Glutamatergic neuron (in vitro differentiated cells): ENCODE results near the gene OR9K2. TPM values are rescaled to one million over a fixed set of nuclear protein-coding genes. Genes with fewer than 3 reads are reported as not detected.
A peak's percentile ranks its signal among the peaks of the same experiment; 100 is the strongest.
"Not testable (repeated sequence)": the region's sequence is repeated elsewhere in the genome, so short reads cannot be mapped to it uniquely, and the experiment has no call there.

ENCODE experiments used
- DNase-seq: peaks from one replicate; pipeline ENCODE4 v3.0.0; 2022
- H3K27ac Mint-ChIP-seq: one replicate; pipeline ENCODE4 v1.8.0; 2020; ENCODE audit warnings: mild to moderate bottlenecking, mixed read lengths, inconsistent platforms; ENCODE audit not compliant: unreplicated experiment
- H3K27me3 Mint-ChIP-seq: one replicate; pipeline ENCODE4 v1.8.0; 2020; ENCODE audit warnings: mild to moderate bottlenecking, moderate library complexity, mixed read lengths, inconsistent platforms; ENCODE audit not compliant: unreplicated experiment
- H3K36me3 Mint-ChIP-seq: one replicate; pipeline ENCODE4 v1.8.0; 2020; ENCODE audit warnings: mild to moderate bottlenecking, mixed read lengths, inconsistent platforms; ENCODE audit not compliant: unreplicated experiment
- H3K4me1 Mint-ChIP-seq: one replicate; pipeline ENCODE4 v1.8.0; 2020; ENCODE audit warnings: mild to moderate bottlenecking, low read depth, mixed read lengths, inconsistent platforms; ENCODE audit not compliant: unreplicated experiment
- H3K4me3 Mint-ChIP-seq: one replicate; pipeline ENCODE4 v1.8.0; 2020; ENCODE audit warnings: mild to moderate bottlenecking, mixed read lengths, inconsistent platforms; ENCODE audit not compliant: unreplicated experiment
- H3K9me3 Mint-ChIP-seq: one replicate; pipeline ENCODE4 v1.8.0; 2020; ENCODE audit warnings: mild to moderate bottlenecking, moderate library complexity, mixed read lengths, inconsistent platforms; ENCODE audit not compliant: unreplicated experiment
- CTCF ChIP-seq: fragments of 200-600 bp; sonication (generic); IDR thresholded peaks from one replicate; pipeline ENCODE4 v1.5.0; 2021; ENCODE audit not compliant: partially characterized antibody, unreplicated experiment
- total RNA-seq: library from RNA; stranded (reverse); fragmentation: NEBNext Ultra II Directional; extraction: Animal tissue kit (Norgen Biotek cat#: 25700); gene quantifications from one replicate; pipeline ENCODE4 v1.2.1, GENCODE V29; 2021; ENCODE audit not compliant: unreplicated experiment

Gene OR9K2
- total RNA-seq, 1 donor from 2014 or later, result 2.9 TPM

GRCh38 chr12:55142669-55143565 is 16.7 kb downstream of the OR9K2 start:
- Mint-ChIP-seq H3K36me3 (peaks cover 18% of the 10 kb centered on the region), H3K4me1 (no peaks in the 10 kb centered on the region), H3K9me3 (no peaks in the 10 kb centered on the region), H3K27me3 (peaks cover 3% of the 10 kb centered on the region), H3K27ac (no peak overlapping the region), H3K4me3 (no peak overlapping the region)
- peak; percentile 72 for TF ChIP-seq CTCF
- DNase-seq, result peak; percentile 35

- DNase-seq, result no peak
- TF ChIP-seq CTCF, result peak; percentile 48
- Mint-ChIP-seq H3K27ac (no peak overlapping the region), H3K27me3 (peaks cover 3% of the 10 kb centered on the region), H3K36me3 (peaks cover 18% of the 10 kb centered on the region), H3K4me1 (no peaks in the 10 kb centered on the region), H3K4me3 (no peak overlapping the region), H3K9me3 (no peaks in the 10 kb centered on the region)
Observed at GRCh38 chr12:55143566-55143870, 17.3 kb downstream of the OR9K2 start.

- DNase-seq, H3K27ac Mint-ChIP-seq: not testable (repeated sequence)
Observed at GRCh38 chr12:55167010-55167640, 40.9 kb downstream of the OR9K2 start.

GRCh38 chr12:55171445-55171844 is 45.2 kb downstream of the OR9K2 start:
- no peak for DNase-seq
- no peaks in the 10 kb centered on the region for H3K4me1 Mint-ChIP-seq
- no peak overlapping the region for H3K27ac Mint-ChIP-seq
- peaks cover 10% of the 10 kb centered on the region for H3K36me3 Mint-ChIP-seq
- no peaks in the 10 kb centered on the region for H3K27me3 Mint-ChIP-seq
- no peak for TF ChIP-seq CTCF
- H3K9me3 Mint-ChIP-seq, result no peaks in the 10 kb centered on the region
- H3K4me3 Mint-ChIP-seq, result no peak overlapping the region

More at GRCh38 chr12:55167010-55167640, 40.9 kb downstream of the OR9K2 start:
- H3K9me3 Mint-ChIP-seq, H3K36me3 Mint-ChIP-seq, H3K4me1 Mint-ChIP-seq, H3K27me3 Mint-ChIP-seq, H3K4me3 Mint-ChIP-seq: not testable (repeated sequence)

GRCh38 chr12:55171846-55172245 is 45.6 kb downstream of the OR9K2 start:
- H3K4me1 Mint-ChIP-seq, H3K27me3 Mint-ChIP-seq, H3K9me3 Mint-ChIP-seq, H3K27ac Mint-ChIP-seq, H3K4me3 Mint-ChIP-seq, DNase-seq: not testable (repeated sequence)
- H3K36me3 Mint-ChIP-seq, result peaks cover 12% of the 10 kb centered on the region

- no peak overlapping the region for H3K27ac Mint-ChIP-seq
- no peaks in the 10 kb centered on the region for H3K27me3 Mint-ChIP-seq
- DNase-seq, result no peak
- no peak overlapping the region for H3K4me3 Mint-ChIP-seq
- no peak for TF ChIP-seq CTCF
- H3K9me3 Mint-ChIP-seq, result no peaks in the 10 kb centered on the region
- peaks cover 12% of the 10 kb centered on the region for H3K36me3 Mint-ChIP-seq
- H3K4me1 Mint-ChIP-seq, result no peaks in the 10 kb centered on the region
Observed at GRCh38 chr12:55172686-55173085, 46.5 kb downstream of the OR9K2 start.
